Caco-2 (cell line): ENCODE measurements around the gene SLC7A8. TPM values are rescaled to one million over a fixed set of nuclear protein-coding genes. Genes with fewer than 3 reads are reported as not detected.

Experiments used
- BruUV-seq: library from RNA; stranded (reverse); fragments of 400-500 nt; replicated peaks from 2 replicates; lab custom pipeline; 2021; lab: Mats Ljungman, UMichigan
- CTCF ChIA-PET: fragments of 300-600 bp; sonication (Branson Sonifier 250); formaldehyde crosslinking; loops from one replicate; lab custom pipeline; 2022; ENCODE audit warnings: antibody characterized with exemption; lab: Charles Lee
- POLR2A ChIA-PET: fragments of 300-600 bp; sonication (Branson Sonifier 250); formaldehyde crosslinking; loops from one replicate; lab custom pipeline; 2022; ENCODE audit warnings: antibody characterized with exemption; lab: Charles Lee
- DNase-seq, 2 experiments: peaks; one replicate each; pipeline versions ENCODE4 v3.0.0 to v3.0.0-alpha.2; 2020 to 2022
- H3K27me3 ChIP-seq: replicated peaks from 2 replicates; pipeline ENCODE4 v1.6.0; 2011; ENCODE audit warnings: low read length; ENCODE audit not compliant: control insufficient read depth, insufficient read depth
- H3K36me3 ChIP-seq: 2 replicates; pipeline ENCODE4 v1.5.1; 2011; ENCODE audit warnings: low read length; ENCODE audit not compliant: control insufficient read depth, insufficient read depth
- H3K4me1 ChIP-seq: fragments of 250-450 bp; sonication (Bioruptor Pico); 2 replicates; pipeline ENCODE4 v1.5.1; 2020; ENCODE audit warnings: mild to moderate bottlenecking
- H3K4me3 ChIP-seq: 2 replicates; pipeline ENCODE4 v1.5.1; 2011; ENCODE audit warnings: low read depth, mild to moderate bottlenecking, control low read depth, low read length
- H3K9me3 ChIP-seq: fragments of 250-450 bp; sonication (Bioruptor Pico); 2 replicates; pipeline ENCODE4 v1.5.1; 2020; ENCODE audit warnings: mild to moderate bottlenecking, moderate library complexity
- H3K27ac Mint-ChIP-seq: one replicate; pipeline ENCODE4 v1.8.0; 2022; ENCODE audit warnings: mixed read lengths; ENCODE audit not compliant: unreplicated experiment
- H3K27me3 Mint-ChIP-seq: one replicate; pipeline ENCODE4 v1.8.0; 2022; ENCODE audit warnings: mixed read lengths; ENCODE audit not compliant: insufficient read depth, unreplicated experiment
- H3K36me3 Mint-ChIP-seq: one replicate; pipeline ENCODE4 v1.8.0; 2022; ENCODE audit warnings: mild to moderate bottlenecking, mixed read lengths; ENCODE audit not compliant: insufficient read depth, unreplicated experiment
- H3K4me1 Mint-ChIP-seq: one replicate; pipeline ENCODE4 v1.8.0; 2022; ENCODE audit warnings: low read depth, mixed read lengths; ENCODE audit not compliant: unreplicated experiment
- H3K4me3 Mint-ChIP-seq: one replicate; pipeline ENCODE4 v1.8.0; 2022; ENCODE audit warnings: mild to moderate bottlenecking, moderate library complexity, mixed read lengths; ENCODE audit not compliant: unreplicated experiment
- H3K9me3 Mint-ChIP-seq: one replicate; pipeline ENCODE4 v1.8.0; 2022; ENCODE audit warnings: mixed read lengths; ENCODE audit not compliant: unreplicated experiment
- intact Hi-C: fragments of 100-400 bp; cut with micrococcal nuclease; formaldehyde crosslinking; loops from one replicate; pipeline ENCODE4 v1.10.0; 2022; ENCODE audit not compliant: unreplicated experiment
- total RNA-seq: library from RNA; stranded (reverse); gene quantifications from 2 replicates; pipeline ENCODE4 v1.2.3, GENCODE V29; 2022
- TF ChIP-seq, protein P1 (sequence below), 2 experiments: fragments of 200-600 bp in 1 of 2; IDR thresholded peaks; 1 replicate in 1 of 2; 2 replicates in 1 of 2; pipeline versions ENCODE4 v1.5.1 to v1.8.0; 2011 to 2022; ENCODE audit warnings: antibody characterized with exemption in 1 of 2, control low read depth in 1 of 2, inconsistent platforms in 1 of 2, low read depth in 1 of 2, low read length in 1 of 2, mild to moderate bottlenecking in 1 of 2, moderate library complexity in 1 of 2; ENCODE audit not compliant: insufficient read depth in 1 of 2, severe bottlenecking in 1 of 2, unreplicated experiment in 1 of 2

Gene SLC7A8
- total RNA-seq, 1 experiment from 2014 or later, result 26.9 TPM

DNA sequence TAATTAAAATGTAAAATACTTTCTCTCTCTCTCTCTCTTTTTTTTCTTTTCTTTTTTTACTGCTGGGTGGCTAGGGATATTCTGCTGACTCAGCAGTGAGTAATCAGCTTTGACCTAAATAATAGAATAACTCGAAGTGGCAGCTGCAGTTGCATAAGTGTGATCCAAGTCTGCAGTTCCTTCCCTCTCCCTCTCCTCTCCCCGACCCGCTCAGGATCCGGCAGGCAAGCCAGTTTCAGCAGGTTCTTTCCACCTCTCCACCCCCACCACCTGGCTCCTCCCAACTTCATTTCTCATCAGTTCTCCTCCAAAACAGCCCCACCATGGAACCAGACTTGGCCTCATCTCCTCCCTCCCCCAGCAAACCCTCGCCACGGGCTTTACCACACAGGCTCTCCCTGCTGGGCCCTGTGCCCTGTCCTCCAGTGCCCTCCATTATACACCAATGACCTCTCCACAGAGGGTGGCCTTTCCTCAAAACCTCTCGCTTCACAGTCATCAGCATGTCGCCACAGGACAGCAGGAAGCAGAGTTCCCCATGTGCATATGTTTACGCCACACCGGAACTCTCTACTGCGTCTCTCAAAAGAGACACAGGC is 22.4 kb downstream of the SLC7A8 start:
- Histone ChIP-seq H3K4me3 (no peak overlapping the region), H3K9me3 (no peaks in the 10 kb centered on the region), H3K4me1 (peaks cover 4% of the 10 kb centered on the region; the same call in 1 of the 2 replicates), H3K36me3 (no peaks in the 10 kb centered on the region; the same call in 1 of the 2 replicates), H3K27me3 (no peaks in the 10 kb centered on the region)
- CTCF ChIA-PET, result interaction anchor here (0.8 kb wide), 1 partner anchor 13 kb away, joined by 4 read pairs; no protein-coding TSS in a partner anchor
- intact Hi-C loops, result no loop called here
- peaks cover 16% of the 10 kb centered on the region for H3K36me3 Mint-ChIP-seq
- H3K27me3 Mint-ChIP-seq, result no peaks in the 10 kb centered on the region
- POLR2A ChIA-PET, result interaction anchor here (0.6 kb wide), 1 partner anchor 599 kb away, joined by 3 read pairs; no protein-coding TSS in a partner anchor
- no peak overlapping the region for H3K27ac Mint-ChIP-seq
- no TSS peak for BruUV-seq
- H3K4me1 Mint-ChIP-seq, result peaks cover 21% of the 10 kb centered on the region
- no peak for DNase-seq
- TF ChIP-seq, protein P1, sequence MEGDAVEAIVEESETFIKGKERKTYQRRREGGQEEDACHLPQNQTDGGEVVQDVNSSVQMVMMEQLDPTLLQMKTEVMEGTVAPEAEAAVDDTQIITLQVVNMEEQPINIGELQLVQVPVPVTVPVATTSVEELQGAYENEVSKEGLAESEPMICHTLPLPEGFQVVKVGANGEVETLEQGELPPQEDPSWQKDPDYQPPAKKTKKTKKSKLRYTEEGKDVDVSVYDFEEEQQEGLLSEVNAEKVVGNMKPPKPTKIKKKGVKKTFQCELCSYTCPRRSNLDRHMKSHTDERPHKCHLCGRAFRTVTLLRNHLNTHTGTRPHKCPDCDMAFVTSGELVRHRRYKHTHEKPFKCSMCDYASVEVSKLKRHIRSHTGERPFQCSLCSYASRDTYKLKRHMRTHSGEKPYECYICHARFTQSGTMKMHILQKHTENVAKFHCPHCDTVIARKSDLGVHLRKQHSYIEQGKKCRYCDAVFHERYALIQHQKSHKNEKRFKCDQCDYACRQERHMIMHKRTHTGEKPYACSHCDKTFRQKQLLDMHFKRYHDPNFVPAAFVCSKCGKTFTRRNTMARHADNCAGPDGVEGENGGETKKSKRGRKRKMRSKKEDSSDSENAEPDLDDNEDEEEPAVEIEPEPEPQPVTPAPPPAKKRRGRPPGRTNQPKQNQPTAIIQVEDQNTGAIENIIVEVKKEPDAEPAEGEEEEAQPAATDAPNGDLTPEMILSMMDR (IDR thresholded peaks at IDR 0.05; ENCODE audit: insufficient read depth in 1 of 2, low read depth in 1 of 2, low read length in 1 of 2, severe bottlenecking in 1 of 2, unreplicated experiment in 1 of 2), result no peak
- H3K9me3 Mint-ChIP-seq, result no peaks in the 10 kb centered on the region
- H3K4me3 Mint-ChIP-seq, result no peak overlapping the region

DNA sequence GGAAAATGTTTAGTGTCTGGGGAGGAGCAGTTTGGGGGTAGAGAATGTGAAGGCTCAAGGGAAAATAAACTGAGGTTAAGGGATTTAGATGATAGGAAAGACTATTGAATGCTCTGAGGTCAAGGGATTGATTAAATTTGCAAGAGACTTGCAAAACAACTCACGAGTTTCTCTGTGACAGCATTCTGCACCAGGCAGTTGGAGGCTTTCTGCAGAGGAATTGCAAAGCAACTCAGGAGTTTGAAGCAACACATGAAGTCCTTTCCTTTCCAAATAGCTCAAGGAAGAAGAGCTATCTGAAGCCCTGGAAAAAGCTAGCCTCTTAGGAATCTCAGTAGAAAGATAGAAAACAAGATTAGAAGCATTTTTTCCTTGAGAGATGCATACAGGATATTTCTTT is 23.9 kb downstream of the SLC7A8 start:
- intact Hi-C loops, result no loop called here
- BruUV-seq, result no TSS peak
- DNase-seq, result no peak
- Mint-ChIP-seq H3K36me3 (peaks cover 14% of the 10 kb centered on the region), H3K27ac (no peak overlapping the region), H3K4me1 (peaks cover 20% of the 10 kb centered on the region), H3K4me3 (no peak overlapping the region), H3K9me3 (no peaks in the 10 kb centered on the region), H3K27me3 (no peaks in the 10 kb centered on the region)
- H3K9me3 ChIP-seq, result no peaks in the 10 kb centered on the region
- no peaks in the 10 kb centered on the region for H3K27me3 ChIP-seq
- TF ChIP-seq, protein P1 (IDR thresholded peaks at IDR 0.05; ENCODE audit: insufficient read depth in 1 of 2, low read depth in 1 of 2, low read length in 1 of 2, severe bottlenecking in 1 of 2, unreplicated experiment in 1 of 2), result no peak
- CTCF ChIA-PET, result interaction anchor here (1.1 kb wide), 1 partner anchor 39 kb away, joined by 3 read pairs; no protein-coding TSS in a partner anchor
- H3K36me3 ChIP-seq, result no peaks in the 10 kb centered on the region
- H3K4me1 ChIP-seq, result peaks cover 9% of the 10 kb centered on the region
- H3K4me3 ChIP-seq, result no peak overlapping the region
- POLR2A ChIA-PET, result no interaction called here

DNA sequence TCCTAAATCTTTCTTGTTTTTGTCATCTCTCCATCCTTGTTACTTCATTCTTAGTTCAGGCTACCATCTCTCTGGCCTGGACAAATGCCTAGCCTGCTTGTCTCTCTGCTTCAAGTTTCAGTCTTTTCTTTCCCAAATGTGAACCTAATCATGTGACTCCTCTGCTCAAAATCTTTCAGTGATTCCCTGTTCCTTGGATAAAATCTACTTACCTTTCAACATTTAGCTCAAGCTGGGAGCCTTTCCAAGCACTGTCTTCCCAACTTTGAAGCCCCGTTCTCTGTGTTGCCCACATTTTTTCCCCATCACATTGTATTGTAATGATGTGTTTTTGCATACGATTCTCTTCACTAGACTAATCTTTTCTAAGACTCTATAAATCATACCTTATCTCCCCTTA is 24.7 kb downstream of the SLC7A8 start:
- intact Hi-C loops, result no loop called here
- H3K36me3 ChIP-seq, result no peaks in the 10 kb centered on the region
- H3K4me3 ChIP-seq, result no peak overlapping the region
- Mint-ChIP-seq H3K4me1 (peaks cover 18% of the 10 kb centered on the region), H3K4me3 (no peak overlapping the region), H3K27ac (no peak overlapping the region), H3K9me3 (no peaks in the 10 kb centered on the region), H3K27me3 (no peaks in the 10 kb centered on the region), H3K36me3 (peaks cover 7% of the 10 kb centered on the region)
- CTCF ChIA-PET, result interaction anchor here (1.1 kb wide), 1 partner anchor 38 kb away, joined by 3 read pairs; no protein-coding TSS in a partner anchor
- POLR2A ChIA-PET, result no interaction called here
- no peaks in the 10 kb centered on the region for H3K9me3 ChIP-seq
- no peaks in the 10 kb centered on the region for H3K27me3 ChIP-seq
- BruUV-seq, result no TSS peak
- H3K4me1 ChIP-seq, result peaks cover 13% of the 10 kb centered on the region
- TF ChIP-seq, protein P1 (IDR thresholded peaks at IDR 0.05; ENCODE audit: insufficient read depth in 1 of 2, low read depth in 1 of 2, low read length in 1 of 2, severe bottlenecking in 1 of 2, unreplicated experiment in 1 of 2), result no peak
- no peak for DNase-seq
